Muscle layer of colon (tissue), 2 donors: ENCODE results near the gene SYMPK.
A peak's percentile ranks its signal among the peaks of the same experiment; 100 is the strongest.

Experiments used
- H3K27ac ChIP-seq: one replicate; pipeline ENCODE4 v1.7.0; 2013; ENCODE audit warnings: low read depth, mild to moderate bottlenecking, low read length, moderate library complexity
- H3K27me3 ChIP-seq, 2 donors: one replicate each; pipeline ENCODE4 v1.7.0; 2013; ENCODE audit warnings: low read length in 2 of 2, mild to moderate bottlenecking in 2 of 2; ENCODE audit not compliant: insufficient read depth in 2 of 2, control insufficient read depth in 1 of 2
- H3K36me3 ChIP-seq: one replicate; pipeline ENCODE4 v1.7.0; 2013; ENCODE audit warnings: mild to moderate bottlenecking, low read length; ENCODE audit not compliant: insufficient read depth
- H3K4me1 ChIP-seq: one replicate; pipeline ENCODE4 v1.7.0; 2013; ENCODE audit warnings: mild to moderate bottlenecking, low read length; ENCODE audit not compliant: insufficient read depth
- H3K4me3 ChIP-seq, 2 donors: one replicate each; pipeline ENCODE4 v1.7.0; 2013; ENCODE audit warnings: low read length in 2 of 2, low read depth in 1 of 2, mild to moderate bottlenecking in 1 of 2, moderate library complexity in 1 of 2
- H3K9ac ChIP-seq: one replicate; pipeline ENCODE4 v1.7.0; 2013; ENCODE audit warnings: low read length
- H3K9me3 ChIP-seq: one replicate; pipeline ENCODE4 v1.7.0; 2013; ENCODE audit warnings: mild to moderate bottlenecking, low read length
- donor health status: abdominal sarcoma.
- donor health status: Adenocarcinoma of cecum.

The SYMPK gene

DNA sequence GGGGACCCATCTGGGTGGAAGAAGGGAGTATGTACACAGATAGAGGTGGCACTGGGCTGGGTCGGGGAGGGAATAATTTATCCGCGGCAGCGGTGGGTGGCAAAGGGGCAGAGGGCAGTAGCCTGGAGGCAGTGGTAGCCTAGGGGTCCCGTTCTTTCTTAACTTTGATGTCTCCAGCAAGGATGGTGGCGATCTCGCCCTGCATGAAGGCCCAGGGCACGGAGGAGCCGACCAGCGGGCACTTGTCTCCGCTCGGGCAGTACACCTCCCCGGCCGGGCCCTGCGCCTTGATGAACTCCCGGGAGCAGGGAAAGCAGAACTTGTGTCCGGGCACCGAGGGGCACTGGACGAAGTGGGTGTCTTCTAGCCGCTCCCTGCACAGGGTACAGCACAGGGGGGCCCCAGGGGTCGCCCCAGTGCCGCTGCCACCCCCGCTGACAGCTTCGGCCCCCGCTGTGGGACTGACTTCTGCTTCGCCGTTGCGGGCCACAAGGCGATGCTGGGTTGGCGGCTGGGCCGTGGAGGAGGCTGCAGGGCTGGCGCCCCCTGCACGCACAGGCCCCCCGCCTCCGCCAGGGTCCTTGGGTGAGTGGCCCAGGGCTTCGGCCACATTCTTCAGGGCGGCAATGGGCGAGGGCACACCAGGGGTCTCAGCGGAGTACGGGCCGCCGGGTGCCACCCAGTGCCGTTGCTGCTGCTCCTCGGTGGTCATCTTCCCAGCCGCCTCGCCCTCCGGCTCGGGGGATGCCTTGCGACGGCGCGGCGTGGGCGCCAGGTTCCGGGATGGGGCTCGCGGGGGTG lies 21.1 kb upstream of the SYMPK start:
- Histone ChIP-seq H3K9ac (no peak overlapping the region), H3K4me3 (peak overlapping the region in 1 of 2 donors; percentile 23), H3K27ac (no peak overlapping the region)

DNA sequence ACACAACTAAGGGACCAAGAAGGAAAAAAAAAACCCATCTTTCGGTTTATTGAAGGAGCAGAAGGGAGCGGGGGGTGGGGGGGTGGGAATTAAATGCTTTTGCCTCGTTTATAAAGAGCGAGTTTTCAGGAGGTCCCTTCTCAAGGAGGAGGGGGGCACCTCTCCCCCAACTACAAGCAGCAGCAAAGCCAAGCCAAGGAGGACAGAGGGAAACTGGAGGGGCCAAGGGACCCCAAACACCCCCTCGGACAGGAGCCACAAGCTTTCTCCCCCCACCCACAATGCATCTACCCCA lies 20.6 kb upstream of the SYMPK start:
- Histone ChIP-seq H3K4me3 (peak overlapping the region in 1 of 2 donors; percentile 23), H3K9me3 (no peaks in the 10 kb centered on the region), H3K4me1 (peaks cover 33% of the 10 kb centered on the region), H3K36me3 (no peaks in the 10 kb centered on the region), H3K27me3 (peaks cover 0 to 5% of the 10 kb centered on the region in 2 donors), H3K9ac (no peak overlapping the region), H3K27ac (no peak overlapping the region)

More for the DNA sequence above, 21.1 kb upstream of the SYMPK start:
- Histone ChIP-seq H3K4me1 (peaks cover 33% of the 10 kb centered on the region), H3K9me3 (no peaks in the 10 kb centered on the region), H3K36me3 (no peaks in the 10 kb centered on the region), H3K27me3 (peaks cover 0 to under 1% of the 10 kb centered on the region in 2 donors)

DNA sequence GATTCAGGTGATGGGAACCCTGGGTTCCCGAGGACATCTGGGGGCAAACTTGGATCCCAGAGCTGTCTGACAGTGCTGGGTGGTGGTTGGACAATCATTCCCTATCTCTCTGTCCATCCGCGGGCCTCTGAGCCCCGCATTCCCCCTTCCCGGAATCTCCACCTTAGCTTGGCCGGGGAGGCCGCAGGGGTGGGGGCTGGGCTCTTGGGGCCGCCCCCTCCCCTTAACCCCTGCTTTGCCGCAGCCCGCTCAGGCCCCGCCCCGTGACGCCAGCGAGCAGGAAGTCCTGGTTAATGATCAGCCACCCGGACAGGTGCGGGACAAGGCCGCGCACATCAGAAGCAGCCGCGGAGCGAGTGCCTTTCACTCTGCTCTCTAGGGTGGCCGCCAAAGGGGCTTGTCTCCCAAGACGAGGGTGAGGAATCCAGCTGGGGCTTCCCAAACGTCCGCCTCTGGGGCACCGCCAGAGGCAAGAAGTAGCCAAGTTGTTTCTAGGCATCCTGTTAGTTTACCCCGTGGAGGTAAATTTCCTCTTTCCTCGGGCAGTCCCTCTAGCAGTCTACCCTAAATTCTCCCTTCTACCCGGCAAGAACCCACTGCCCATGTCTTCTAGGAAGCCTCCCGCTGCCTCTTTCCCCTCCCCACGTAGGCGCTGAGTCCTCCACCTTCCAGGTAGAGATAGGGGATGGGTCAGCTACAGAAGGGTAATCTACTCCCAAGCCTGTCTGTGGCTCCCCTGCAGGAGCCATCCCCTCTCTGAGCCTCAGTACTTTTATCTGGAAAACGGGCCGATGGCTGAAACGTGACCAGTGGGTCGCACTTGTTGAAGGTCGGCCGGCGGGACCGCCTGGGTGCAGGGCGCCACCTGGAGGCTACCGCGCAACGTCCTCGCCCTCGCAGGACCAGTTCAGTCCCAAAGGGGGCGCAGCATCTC lies 20.0 kb upstream of the SYMPK start:
- Histone ChIP-seq H3K4me1 (peaks cover 33% of the 10 kb centered on the region), H3K9me3 (no peaks in the 10 kb centered on the region), H3K27me3 (peaks cover 0 to 5% of the 10 kb centered on the region in 2 donors), H3K27ac (no peak overlapping the region), H3K36me3 (no peaks in the 10 kb centered on the region), H3K9ac (no peak overlapping the region), H3K4me3 (peak overlapping the region in 1 of 2 donors; percentile 26)

DNA sequence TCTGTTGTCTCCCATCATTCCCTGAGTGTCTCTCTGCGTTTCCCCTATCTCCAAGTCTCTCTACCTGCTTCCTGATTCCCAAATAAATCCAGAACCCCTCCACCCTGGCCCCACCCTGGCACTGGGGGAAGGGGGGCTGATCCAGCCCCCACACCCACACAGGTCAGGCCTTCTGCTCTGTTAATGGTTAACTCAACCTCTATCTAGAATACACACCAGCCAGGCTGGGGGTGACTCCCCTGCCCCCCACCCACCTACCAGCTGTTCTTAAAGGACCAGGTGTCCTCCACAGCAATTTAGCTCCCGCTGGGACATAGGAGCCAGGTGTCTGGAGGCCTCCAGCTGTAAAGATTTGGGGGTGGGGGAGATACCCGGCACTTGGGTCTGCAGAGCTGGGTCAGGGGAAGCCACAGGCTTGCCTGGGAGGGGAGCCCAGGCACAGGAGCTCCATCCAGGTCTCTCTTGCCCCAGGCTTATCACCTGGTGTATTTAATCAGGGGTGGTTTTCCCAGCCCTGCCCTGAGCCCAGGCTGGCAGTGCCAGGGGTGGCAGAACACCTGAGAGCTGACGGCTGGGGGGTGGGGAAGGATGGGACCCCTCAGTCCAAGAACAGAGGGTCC lies 19.1 kb upstream of the SYMPK start:
- peaks cover 29% of the 10 kb centered on the region for H3K4me1 ChIP-seq
- peak overlapping the region in 1 of 2 donors; percentile 26 for H3K4me3 ChIP-seq
- H3K36me3 ChIP-seq, result no peaks in the 10 kb centered on the region
- H3K9me3 ChIP-seq, result no peaks in the 10 kb centered on the region
- H3K9ac ChIP-seq, result no peak overlapping the region
- H3K27me3 ChIP-seq, result peaks cover 0 to 11% of the 10 kb centered on the region in 2 donors
- H3K27ac ChIP-seq, result no peak overlapping the region

DNA sequence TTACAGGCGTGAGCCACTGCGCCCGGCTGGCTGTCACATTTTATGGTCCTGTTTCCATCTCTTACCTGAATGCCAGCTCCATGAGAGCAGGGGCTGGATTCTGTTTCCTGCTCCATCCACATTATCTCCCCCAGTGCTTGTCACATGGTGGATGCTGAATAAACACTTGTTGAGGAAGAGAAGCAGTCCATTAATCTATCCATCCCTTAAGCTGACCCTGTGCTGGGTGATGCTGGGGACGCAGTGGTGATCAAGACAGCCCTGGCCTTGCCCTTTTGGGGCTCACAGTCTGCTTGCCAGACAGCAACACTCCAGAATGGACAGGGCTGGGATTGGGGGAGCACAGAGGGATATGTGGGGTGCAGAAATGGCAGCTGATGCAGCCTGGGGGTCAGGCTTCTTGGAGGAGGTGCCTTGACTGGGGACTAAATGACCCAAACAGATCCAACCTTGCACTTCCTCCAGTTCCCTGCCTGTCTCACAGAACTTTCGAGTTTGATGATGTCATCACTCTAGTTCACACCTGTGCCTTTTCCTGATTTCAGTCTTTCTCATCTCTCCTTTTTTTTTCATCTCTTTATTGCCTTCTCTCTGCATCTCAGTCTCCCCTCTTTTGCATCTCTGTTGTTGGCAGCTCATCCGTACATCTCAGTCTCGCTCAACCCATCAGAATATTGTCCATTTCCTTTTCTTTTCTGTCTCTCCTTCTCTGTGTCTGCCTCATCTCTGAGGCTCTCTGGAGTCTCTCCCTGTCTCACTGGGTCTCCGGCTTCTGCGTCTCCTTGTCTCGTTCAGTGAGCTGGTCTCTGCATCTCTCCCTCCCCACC lies 18.3 kb upstream of the SYMPK start:
- Histone ChIP-seq H3K27me3 (peaks cover 0 to 18% of the 10 kb centered on the region in 2 donors), H3K27ac (no peak overlapping the region), H3K9me3 (no peaks in the 10 kb centered on the region), H3K36me3 (no peaks in the 10 kb centered on the region), H3K9ac (no peak overlapping the region), H3K4me1 (peaks cover 28% of the 10 kb centered on the region), H3K4me3 (no peak overlapping the region)

DNA sequence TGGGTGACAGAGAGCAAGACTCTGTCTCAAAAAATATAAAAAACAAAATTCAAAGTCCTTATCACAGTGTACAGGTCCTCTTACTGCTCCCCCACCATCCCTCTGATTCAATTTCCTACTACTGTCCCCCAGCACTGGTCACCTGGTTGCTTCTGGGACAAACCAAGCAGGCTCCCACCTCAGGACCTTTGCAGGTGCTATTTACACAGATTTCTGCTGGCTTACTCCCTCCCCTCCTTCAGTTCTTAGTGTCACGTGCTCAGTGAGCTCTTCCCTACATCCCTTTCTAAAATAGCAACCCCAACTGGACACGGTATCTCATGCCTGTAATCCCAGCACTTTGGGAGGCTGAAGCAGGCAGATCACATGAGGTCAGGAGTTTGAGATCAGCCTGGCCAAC lies 17.0 kb upstream of the SYMPK start:
- Histone ChIP-seq H3K9me3 (no peaks in the 10 kb centered on the region), H3K9ac (no peak overlapping the region), H3K27me3 (peaks cover 0 to 18% of the 10 kb centered on the region in 2 donors), H3K4me1 (peaks cover 27% of the 10 kb centered on the region), H3K36me3 (no peaks in the 10 kb centered on the region), H3K4me3 (no peak overlapping the region), H3K27ac (no peak overlapping the region)

DNA sequence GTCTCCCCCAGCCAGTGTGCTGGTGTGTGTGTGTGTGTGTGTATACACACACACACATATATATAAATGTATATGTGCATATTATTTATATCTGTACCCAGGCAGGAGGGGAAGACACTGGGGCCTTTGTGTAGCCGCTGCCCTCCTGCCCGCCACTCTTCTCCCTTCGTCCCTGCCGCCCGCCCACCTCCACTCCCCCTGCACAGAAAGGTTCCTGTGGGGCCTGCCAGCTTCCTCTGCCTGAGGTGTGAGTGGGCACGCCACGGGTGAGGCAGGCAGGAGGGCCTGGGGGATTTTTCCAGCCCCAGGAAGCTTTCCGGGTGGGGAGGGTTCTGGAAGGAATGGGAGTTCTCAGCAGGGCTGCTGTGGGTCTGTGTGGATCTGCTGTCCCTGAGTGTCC lies 16.1 kb upstream of the SYMPK start:
- Histone ChIP-seq H3K9ac (no peak overlapping the region), H3K4me1 (peaks cover 18% of the 10 kb centered on the region), H3K27me3 (peaks cover 0 to 18% of the 10 kb centered on the region in 2 donors)

DNA sequence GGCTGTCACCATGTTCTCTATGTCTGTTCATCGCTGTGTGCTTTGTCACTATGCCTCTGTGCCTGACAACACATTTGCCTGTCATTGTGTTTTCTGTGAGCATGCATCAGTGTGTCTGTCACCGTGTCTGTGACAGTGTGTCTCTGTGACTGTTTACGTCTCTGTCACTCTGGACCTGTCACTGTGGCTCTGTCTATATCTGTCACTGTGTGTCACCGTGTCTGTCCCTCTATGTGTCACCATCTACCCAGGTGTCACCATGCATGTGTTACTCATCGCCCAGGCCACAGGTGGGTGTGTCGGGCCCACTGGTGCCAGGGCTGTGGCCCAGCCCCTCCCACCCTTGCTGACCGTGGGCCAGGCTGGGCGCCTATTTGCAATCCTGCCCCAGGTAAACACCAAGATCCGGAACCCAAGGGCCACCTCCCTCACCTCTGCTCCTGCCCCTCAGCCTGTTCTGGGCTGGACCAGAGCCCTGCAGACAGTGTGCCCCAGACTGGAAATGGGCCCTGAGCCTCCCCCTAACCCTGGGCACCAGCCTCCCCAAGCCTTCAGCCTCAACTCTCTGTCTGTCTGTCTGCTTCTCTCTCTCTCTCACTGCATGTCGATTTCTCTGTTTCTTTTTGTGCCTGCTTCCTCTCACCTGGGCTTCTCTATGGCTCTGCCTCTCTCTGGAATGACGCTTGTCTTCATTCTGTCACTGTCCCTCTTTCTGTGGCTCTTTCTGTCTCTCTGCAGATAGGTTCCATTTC lies 15.3 kb upstream of the SYMPK start:
- peaks cover 11% of the 10 kb centered on the region for H3K4me1 ChIP-seq
- peaks cover 0 to 18% of the 10 kb centered on the region in 2 donors for H3K27me3 ChIP-seq
- no peak overlapping the region for H3K9ac ChIP-seq
- no peaks in the 10 kb centered on the region for H3K9me3 ChIP-seq
- no peak overlapping the region for H3K4me3 ChIP-seq
- H3K36me3 ChIP-seq, result no peaks in the 10 kb centered on the region
- H3K27ac ChIP-seq, result no peak overlapping the region

More for the DNA sequence above, 16.1 kb upstream of the SYMPK start:
- no peak overlapping the region for H3K27ac ChIP-seq
- H3K4me3 ChIP-seq, result no peak overlapping the region
- no peaks in the 10 kb centered on the region for H3K9me3 ChIP-seq
- H3K36me3 ChIP-seq, result no peaks in the 10 kb centered on the region

DNA sequence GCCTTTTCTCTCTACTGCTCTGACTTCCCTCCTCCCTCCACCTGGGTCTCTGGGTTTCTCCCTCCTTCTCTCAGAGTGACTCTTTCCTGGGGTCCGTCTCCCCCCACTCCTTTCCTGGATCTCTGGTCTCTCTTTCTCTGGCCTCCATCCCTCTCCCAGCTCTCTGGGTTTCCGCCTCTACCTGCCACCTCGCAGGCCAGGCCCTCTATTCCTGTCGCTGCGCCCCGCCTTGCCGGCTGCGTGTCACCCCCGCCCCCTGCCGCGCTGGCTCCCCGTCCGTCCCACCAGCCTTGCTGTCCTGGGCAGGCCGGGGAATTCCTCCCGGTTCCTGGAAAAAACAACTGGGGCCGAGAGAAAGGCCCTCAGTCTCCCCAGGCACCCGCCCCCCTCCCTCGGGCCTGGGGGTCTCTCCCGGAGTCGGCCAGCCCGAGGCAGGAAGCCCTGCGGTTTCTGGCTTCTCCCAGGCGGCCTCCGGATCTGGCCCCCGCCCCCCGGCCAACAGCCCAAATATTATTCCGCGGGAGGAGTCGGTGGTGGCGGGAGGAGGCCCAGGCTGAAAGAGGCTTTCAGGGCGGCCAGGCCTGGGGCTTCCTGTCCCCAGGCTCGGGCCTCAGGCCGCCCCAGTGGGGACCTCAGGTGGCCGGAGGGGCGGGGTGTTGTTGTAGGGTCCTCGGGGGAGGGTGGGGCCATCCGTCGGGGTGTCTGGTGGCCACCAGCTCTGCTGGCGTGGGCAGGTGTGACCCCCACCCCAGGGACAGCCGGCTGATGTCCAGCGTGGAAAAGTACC lies 13.7 kb upstream of the SYMPK start:
- Histone ChIP-seq H3K9ac (no peak overlapping the region), H3K36me3 (no peaks in the 10 kb centered on the region), H3K9me3 (no peaks in the 10 kb centered on the region), H3K27ac (no peak overlapping the region), H3K4me1 (no peaks in the 10 kb centered on the region), H3K4me3 (peak overlapping the region in 1 of 2 donors; percentile 13), H3K27me3 (peaks cover 0 to 18% of the 10 kb centered on the region in 2 donors)

DNA sequence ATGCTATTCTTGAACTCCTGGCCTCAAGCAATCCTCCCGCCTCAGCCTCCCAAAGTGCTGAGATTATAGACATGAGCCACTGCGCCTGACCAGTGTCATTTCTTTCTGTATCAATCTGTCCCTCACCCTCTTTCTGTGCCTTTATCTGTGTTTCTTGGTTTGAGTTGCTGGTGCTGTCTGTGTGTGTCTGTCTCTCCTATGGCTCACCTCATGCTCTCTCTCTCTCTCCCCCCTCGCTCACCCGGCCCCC lies 13.1 kb upstream of the SYMPK start:
- Histone ChIP-seq H3K36me3 (no peaks in the 10 kb centered on the region), H3K27me3 (peaks cover 0 to 18% of the 10 kb centered on the region in 2 donors), H3K27ac (no peak overlapping the region), H3K9me3 (no peaks in the 10 kb centered on the region), H3K4me1 (no peaks in the 10 kb centered on the region), H3K9ac (no peak overlapping the region), H3K4me3 (no peak overlapping the region)
